Mucosa of descending colon (tissue), 3 donors: ENCODE results near the gene GRIN2A. TPM values are rescaled to one million over a fixed set of nuclear protein-coding genes. Genes with fewer than 3 reads are reported as not detected.

ENCODE experiments used
- ATAC-seq: fragments of 200-7000 bp; cut with Tn5 transposase; one replicate; pipeline ENCODE4 v1.9.1; 2020; ENCODE audit warnings: mild to moderate bottlenecking, moderate library complexity
- DNase-seq, 3 donors: peaks; one replicate each; pipeline ENCODE4 v3.0.0-alpha.2; 2020
- H3K36me3 ChIP-seq: fragments of 200-600 bp; one replicate; pipeline ENCODE4 v1.8.0; 2021; ENCODE audit warnings: low read depth, mild to moderate bottlenecking
- H3K4me1 ChIP-seq: fragments of 200-600 bp; one replicate; pipeline ENCODE4 v1.8.0; 2021; ENCODE audit warnings: low read depth, mild to moderate bottlenecking
- H3K4me3 ChIP-seq: fragments of 200-600 bp; one replicate; pipeline ENCODE4 v1.8.0; 2021; ENCODE audit warnings: mild to moderate bottlenecking
- H3K9me3 ChIP-seq: fragments of 200-600 bp; one replicate; pipeline ENCODE4 v1.8.0; 2021; ENCODE audit warnings: mild to moderate bottlenecking
- intact Hi-C, 2 donors: fragments of 100-400 bp; cut with DNase I in 1 of 2; cut with micrococcal nuclease in 1 of 2; formaldehyde crosslinking; loops; one replicate each; pipeline versions ENCODE4 v1.11.0 to v1.11.1; 2022; cut with DNase I, micrococcal nuclease
- total RNA-seq, 3 donors: library from RNA; stranded (reverse); fragmentation: NEBNext Ultra II Directional in 2 of 3; extraction: Animal tissue kit (Norgen Biotek cat#: 25700) in 2 of 3; gene quantifications; one replicate each; pipeline versions ENCODE4 v1.2.1 to v1.2.4, GENCODE V29; 2021 to 2023
- TF ChIP-seq, protein P1 (sequence below): fragments of 200-600 bp; IDR thresholded peaks from one replicate; pipeline ENCODE4 v1.8.0; 2022; ENCODE audit warnings: antibody characterized with exemption, mild to moderate bottlenecking
- donor health status: DM: no; HTN: no; CAD: no; lungs with moderate emphysema.
- donor health status: DM: no; HTN: no; CAD: no.
- donor health status: DM: no; HTN: yes; CAD: no.

GRIN2A gene
- total RNA-seq, 3 donors from 2014 or later: 0.39 to 0.57 (median 0.49) TPM

GRCh38 chr16:9741776-9742175 is 440.5 kb downstream of the GRIN2A start:
- DNase-seq (no peak), ATAC-seq (no peak)
- H3K4me1 ChIP-seq: no peaks in the 10 kb centered on the region
- intact Hi-C loops: no loop called here
- no peaks in the 10 kb centered on the region for H3K36me3 ChIP-seq
- no peaks in the 10 kb centered on the region for H3K9me3 ChIP-seq
- H3K4me3 ChIP-seq: no peak overlapping the region
- TF ChIP-seq, protein P1, sequence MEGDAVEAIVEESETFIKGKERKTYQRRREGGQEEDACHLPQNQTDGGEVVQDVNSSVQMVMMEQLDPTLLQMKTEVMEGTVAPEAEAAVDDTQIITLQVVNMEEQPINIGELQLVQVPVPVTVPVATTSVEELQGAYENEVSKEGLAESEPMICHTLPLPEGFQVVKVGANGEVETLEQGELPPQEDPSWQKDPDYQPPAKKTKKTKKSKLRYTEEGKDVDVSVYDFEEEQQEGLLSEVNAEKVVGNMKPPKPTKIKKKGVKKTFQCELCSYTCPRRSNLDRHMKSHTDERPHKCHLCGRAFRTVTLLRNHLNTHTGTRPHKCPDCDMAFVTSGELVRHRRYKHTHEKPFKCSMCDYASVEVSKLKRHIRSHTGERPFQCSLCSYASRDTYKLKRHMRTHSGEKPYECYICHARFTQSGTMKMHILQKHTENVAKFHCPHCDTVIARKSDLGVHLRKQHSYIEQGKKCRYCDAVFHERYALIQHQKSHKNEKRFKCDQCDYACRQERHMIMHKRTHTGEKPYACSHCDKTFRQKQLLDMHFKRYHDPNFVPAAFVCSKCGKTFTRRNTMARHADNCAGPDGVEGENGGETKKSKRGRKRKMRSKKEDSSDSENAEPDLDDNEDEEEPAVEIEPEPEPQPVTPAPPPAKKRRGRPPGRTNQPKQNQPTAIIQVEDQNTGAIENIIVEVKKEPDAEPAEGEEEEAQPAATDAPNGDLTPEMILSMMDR: no peak

- Histone ChIP-seq H3K9me3 (no peaks in the 10 kb centered on the region), H3K36me3 (no peaks in the 10 kb centered on the region), H3K4me3 (no peak overlapping the region), H3K4me1 (no peaks in the 10 kb centered on the region)
- TF ChIP-seq, protein P1: no peak
- no peak for ATAC-seq
- intact Hi-C loops: no loop called here
- no peak for DNase-seq
Observed at GRCh38 chr16:9739301-9739700, 442.9 kb downstream of the GRIN2A start.

DNA sequence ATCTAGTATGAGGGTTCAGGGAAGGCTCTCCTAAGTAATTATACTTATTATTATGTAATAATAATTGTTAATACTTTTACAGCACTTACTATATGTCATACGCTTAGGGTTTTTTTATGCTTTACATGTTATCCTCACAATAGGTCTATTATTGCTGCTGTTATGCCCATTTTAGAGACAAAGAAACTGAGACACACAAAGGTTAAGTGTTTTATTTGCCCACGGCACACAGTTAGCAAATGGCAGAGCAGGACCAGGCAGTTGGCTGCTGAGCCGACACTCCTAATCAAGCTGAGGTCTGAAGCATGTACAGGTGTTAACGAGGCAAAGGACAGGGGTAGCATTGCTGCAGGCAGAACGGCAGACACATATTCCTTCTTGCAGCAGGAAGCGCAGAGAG is 443.5 kb downstream of the GRIN2A start:
- Histone ChIP-seq H3K36me3 (no peaks in the 10 kb centered on the region), H3K4me1 (no peaks in the 10 kb centered on the region), H3K9me3 (no peaks in the 10 kb centered on the region), H3K4me3 (no peak overlapping the region)
- ATAC-seq: no peak
- intact Hi-C loops: no loop called here
- TF ChIP-seq, protein P1: no peak
- DNase-seq: no peak

- Histone ChIP-seq H3K36me3 (no peaks in the 10 kb centered on the region), H3K9me3 (no peaks in the 10 kb centered on the region), H3K4me1 (no peaks in the 10 kb centered on the region), H3K4me3 (no peak overlapping the region)
- DNase-seq: no peak
- intact Hi-C loops: no loop called here
- ATAC-seq: no peak
- TF ChIP-seq, protein P1: no peak
Observed at GRCh38 chr16:9736547-9736946, 445.7 kb downstream of the GRIN2A start.

DNA sequence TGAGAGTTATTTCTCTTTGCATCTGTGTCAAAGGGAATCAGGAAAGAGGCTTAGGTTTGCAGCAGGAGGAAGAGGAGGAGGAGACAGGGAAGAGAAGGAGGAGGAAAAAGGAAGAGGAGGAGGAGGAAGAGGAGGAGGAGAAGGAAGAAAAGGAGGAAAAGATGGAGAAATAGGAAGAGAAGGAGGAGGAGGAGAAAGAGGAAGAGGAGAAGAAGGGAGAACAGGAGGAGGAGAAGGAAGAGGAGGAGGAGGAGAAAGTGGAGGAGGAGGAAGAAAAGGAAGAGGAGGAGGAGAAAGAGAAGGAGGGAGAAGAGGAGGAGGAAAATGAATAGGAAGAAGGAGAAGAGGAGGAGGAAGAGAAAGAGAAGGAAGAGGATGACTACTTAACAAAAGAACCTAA is 459.1 kb downstream of the GRIN2A start:
- Histone ChIP-seq H3K36me3 (no peaks in the 10 kb centered on the region), H3K4me1 (no peaks in the 10 kb centered on the region), H3K4me3 (no peak overlapping the region), H3K9me3 (no peaks in the 10 kb centered on the region)
- ATAC-seq (no peak), DNase-seq (no peak)
- TF ChIP-seq, protein P1: no peak
- intact Hi-C loops: no loop called here

GRCh38 chr16:9713907-9714306 is 468.3 kb downstream of the GRIN2A start:
- intact Hi-C loops: no loop called here

More at GRCh38 chr16:9713907-9714306, 468.3 kb downstream of the GRIN2A start:
- DNase-seq: no peak
- H3K4me3 ChIP-seq: no peak overlapping the region
- no peaks in the 10 kb centered on the region for H3K9me3 ChIP-seq
- no peaks in the 10 kb centered on the region for H3K4me1 ChIP-seq
- TF ChIP-seq, protein P1: no peak
- no peak for ATAC-seq
- H3K36me3 ChIP-seq: no peaks in the 10 kb centered on the region
